Glomerular visceral epithelial cell (primary cell): ENCODE measurements around the gene OR1F1.
"Not testable (repeated sequence)": the region's sequence is repeated elsewhere in the genome, so short reads cannot be mapped to it uniquely, and the experiment has no call there.

ENCODE experiments used
- DNase-seq: peaks from one replicate; pipeline ENCODE4 v3.0.0-alpha.2; 2016; ENCODE audit errors: extremely low spot score

Gene OR1F1

GRCh38 chr16:3150346-3151218 lies 37.4 kb upstream of the OR1F1 start:
- DNase-seq: peak; percentile 97

- no peak for DNase-seq
These were observed 36.1 kb upstream of the OR1F1 start for GRCh38 chr16:3152027-3152276.

DNA sequence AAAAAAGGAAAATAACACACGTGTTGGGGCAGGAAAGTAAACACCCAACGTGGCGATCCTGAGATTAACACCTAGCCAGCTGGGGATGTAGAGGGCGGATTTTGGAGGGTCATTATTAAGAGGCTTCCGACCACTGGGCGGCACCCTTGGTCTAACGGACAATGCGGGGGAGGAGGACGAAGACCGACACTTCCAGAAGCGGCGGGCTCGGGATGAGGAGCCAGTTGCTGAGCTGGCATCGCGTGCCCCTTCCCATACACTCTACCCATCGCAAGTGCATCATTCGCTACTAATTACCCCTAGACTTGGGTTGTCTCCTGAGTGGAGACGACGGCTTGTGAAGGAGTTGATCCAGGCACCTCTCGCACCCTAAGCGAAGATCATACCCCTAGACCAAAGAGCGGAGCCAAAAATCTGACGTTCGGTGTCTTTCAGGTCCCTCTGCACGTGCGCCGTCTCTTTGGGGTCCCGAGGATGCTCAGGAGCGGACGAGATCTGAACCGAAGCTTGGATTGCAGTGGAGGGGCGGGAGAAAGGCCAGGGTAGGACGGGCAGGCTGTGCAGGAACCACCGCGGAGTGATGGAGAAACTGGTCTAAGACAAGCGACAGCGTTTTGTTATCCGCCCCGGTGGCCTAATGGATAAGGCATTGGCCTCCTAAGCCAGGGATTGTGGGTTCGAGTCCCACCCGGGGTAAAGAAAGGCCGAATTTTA lies 35.6 kb upstream of the OR1F1 start:
- peak; percentile 90 for DNase-seq

- DNase-seq: no peak
These were observed 35.0 kb upstream of the OR1F1 start for GRCh38 chr16:3152991-3153368.

GRCh38 chr16:3155181-3155580 lies 32.8 kb upstream of the OR1F1 start:
- DNase-seq: no peak

GRCh38 chr16:3155972-3156371 lies 32.0 kb upstream of the OR1F1 start:
- DNase-seq: no peak

DNA sequence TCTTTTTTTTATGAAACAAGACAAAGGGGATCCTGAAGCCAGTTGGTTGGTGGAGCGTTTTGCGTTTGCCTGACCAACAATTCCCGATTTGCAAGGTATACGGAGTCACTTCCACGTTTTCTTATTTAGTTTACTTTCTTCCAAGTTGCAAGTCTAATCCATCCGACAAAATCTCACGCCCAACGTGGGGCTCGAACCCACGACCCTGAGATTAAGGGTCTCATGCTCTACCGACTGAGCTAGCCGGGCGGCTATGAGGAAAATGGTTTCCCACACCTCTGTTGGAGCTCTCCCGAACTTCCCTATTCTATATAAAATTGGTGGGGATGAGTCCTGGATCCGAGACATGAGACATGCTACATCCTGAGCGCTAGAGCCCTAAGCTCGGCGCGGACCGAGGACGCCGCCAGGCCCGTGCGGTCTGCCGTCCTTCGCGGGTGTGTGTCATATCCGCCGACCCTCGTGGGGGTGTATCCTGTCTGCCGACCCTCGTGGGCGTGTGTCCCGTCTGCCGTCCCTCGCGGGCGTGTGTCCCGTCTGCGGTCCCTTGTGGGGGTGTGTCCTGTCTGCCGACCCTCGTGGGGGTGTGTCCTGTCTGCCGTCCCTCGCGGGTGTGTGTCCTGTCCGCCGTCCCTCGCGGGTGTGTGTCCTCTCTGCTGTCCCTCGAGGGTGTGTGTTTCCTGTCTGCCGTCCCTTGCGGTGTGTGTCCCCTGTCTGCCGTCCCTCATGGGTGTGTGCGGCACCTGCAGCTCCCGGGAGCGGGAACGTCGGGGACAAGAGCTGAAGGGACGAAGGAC lies 30.6 kb upstream of the OR1F1 start:
- peak; percentile 87 for DNase-seq

- DNase-seq: no peak
These were observed 29.9 kb upstream of the OR1F1 start for GRCh38 chr16:3158026-3158509.

- peak; percentile 94 for DNase-seq
These were observed 29.3 kb upstream of the OR1F1 start for GRCh38 chr16:3158510-3159314.

DNA sequence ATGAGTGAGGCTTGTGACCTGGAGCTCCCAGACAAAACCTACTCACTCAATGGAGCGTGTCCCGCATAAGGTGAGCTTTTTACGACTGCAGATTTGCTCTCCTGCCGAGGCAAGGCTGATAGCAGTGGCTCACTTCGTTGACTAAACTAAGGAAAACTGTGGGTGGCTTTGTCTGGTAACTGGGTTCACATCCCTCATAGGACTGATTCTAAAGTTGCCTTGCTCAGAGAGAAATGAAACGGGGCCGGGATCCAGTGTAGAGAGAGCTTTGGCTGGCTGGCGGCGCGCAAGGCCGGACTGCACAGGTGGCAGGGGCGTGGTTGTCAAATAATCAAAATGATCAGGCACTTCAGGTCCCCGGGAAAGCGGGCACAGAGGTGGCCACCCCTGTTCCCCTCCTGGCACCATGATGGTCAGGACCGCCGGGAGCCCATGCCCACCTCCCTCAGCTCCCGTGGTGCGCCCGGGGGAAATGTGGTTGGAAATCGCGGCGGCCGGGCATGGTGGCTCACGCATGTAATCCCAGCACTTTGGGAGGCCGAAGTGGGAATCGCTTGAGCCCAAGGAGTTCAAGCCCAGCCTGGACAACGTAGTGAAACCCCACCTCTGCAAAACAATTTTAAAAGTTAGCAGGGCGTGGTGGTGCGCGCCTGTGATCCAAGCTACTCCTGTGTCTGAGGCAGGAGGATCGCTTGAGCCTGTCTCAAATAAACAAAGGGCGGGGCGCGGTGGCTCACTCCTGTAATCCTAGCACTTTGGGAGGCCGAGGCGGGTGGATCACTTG lies 26.6 kb upstream of the OR1F1 start:
- DNase-seq: no peak

DNA sequence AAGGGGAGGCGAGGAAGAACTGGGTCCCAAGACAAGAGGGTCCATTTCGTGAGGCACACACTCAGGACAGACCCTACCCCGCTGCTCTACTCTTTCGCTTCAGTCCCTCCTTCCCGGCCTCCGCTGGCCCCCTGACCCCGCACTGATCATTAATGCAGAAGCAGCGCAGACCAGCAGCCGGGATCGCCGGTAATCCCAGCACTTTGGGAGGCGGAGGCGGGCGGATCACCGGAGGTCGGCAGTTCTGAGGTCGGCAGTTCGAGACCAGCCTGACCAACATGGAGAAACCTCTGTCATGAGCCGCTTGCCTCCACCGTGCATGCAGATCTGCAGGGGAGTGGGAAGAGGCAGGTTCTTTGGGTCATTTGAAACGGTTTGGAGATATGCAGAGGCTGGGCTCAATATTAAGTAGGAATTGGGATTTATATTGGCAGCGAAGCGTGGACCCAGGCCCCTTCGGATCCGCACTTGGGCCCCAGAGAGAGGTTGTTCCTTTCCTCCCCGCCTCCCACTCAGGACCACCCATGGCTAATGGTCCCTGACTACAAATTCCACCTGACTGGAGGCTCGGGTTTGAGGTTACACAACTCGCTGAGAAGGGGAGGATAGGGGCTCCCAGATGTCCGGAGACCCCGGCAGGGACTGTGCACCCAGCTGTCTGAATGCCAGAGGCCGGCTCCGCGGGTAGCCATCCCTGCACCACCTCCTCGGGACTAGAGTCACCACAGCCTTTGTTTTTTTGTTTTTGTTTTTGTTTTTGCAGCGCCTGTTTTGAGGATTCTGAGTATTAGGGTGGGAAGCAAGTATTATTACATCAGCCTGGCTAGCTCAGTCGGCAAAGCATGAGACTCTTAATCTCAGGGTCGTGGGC lies 23.6 kb upstream of the OR1F1 start:
- DNase-seq: no peak

GRCh38 chr16:3165111-3165822 lies 22.7 kb upstream of the OR1F1 start:
- DNase-seq: no peak

- DNase-seq: no peak
These were observed 21.5 kb upstream of the OR1F1 start for GRCh38 chr16:3166505-3166886.

DNA sequence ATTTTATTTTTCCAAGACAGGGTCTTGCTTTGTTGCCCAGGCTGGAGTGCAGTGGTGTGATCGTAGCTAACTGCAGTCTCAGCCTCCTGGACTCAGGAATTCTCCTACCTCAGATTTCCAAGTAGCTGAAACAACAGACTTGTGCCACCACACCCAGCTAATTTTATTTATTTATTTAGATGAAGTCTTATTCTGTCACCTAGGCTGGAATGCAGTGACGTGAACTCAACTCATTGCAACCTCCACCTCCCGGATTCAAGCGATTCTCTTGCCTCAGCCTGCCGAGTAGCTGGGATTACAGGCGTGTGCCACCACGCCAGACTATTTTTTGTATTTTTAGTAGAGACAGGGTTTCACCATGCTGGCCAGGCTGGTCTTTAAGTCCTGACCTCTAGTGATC lies 19.3 kb upstream of the OR1F1 start:
- not testable (repeated sequence) for DNase-seq

DNA sequence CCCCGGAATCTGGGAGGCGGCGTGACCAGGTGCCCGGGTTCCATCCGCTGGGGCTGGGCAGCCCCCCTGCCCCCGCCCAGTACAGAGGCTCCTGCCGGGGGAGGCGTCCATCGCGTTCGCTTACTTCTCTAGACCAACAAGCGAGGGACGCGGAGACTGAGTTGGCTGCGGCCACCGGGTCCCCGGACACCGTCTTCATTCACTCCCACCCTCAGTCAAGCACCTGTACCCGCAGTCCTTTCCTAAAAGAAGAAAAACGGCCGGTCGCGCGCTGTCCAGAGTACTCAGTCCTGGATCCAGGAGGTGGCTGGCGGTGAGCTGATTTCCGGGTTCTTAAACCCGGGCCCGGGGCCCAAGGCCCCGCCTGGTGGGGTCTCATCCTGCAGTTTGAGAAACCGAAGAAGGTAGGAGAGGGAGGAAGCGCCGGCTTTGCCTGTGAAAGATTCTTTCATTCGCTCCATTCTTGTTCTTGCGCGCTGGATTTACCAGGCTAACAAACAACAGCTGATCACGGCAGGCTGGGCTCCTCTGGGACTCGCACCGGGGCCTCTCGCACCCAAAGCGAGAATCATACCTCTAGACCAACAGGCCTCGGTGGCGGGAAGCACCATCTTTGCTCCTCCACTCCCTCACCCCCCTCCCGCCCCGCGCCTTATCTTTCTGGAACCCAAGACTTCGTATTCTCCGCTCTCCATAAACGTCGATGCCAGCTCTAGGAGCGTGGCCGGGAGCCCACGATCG lies 17.4 kb upstream of the OR1F1 start:
- DNase-seq: no peak

- no peak for DNase-seq
These were observed 16.7 kb upstream of the OR1F1 start for GRCh38 chr16:3171181-3171854.

DNA sequence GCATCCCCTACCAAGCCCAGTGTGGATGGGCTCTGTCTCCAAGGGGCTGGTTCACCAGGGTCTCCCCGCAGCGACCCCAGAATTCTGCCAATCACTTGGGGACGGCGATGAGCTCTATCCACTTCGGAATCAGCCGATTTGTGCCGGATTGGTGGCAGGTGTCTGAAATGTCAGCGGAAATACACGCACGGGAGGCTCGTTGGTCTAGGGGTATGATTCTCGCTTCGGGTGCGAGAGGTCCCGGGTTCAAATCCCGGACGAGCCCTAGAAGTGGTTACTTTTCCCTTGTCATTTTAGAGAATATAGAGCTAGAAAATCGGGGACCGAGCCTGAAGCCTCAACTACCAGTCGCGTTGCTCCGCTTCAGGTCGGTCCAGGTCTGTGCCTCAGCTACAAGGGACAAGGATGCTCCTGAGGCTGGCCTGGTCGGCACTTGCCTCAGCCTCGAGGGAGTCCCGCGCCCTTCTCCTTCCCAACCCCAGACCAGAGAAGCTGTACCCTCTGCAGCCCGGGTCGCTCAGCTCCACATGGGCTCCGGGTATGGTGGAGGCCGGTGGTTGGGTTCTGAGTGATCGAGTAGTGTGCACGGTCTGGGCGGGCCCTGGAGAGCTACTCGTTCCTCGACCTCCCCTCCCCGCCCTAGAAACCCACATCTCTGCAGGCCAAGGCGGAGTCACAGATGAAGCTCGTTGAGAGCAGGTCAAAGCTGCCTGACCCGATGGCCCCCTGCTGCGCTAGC lies 16.0 kb upstream of the OR1F1 start:
- no peak for DNase-seq
